HG03469 (cell line): Measurements from ENCODE around the gene MAGI2.
"Not testable (repeated sequence)": the region's sequence is repeated elsewhere in the genome, so short reads cannot be mapped to it uniquely, and the experiment has no call there.

ENCODE experiments used
- ATAC-seq: cut with Tn5 transposase; IDR thresholded peaks from one replicate; pipeline ENCODE4 v1.9.1; 2021; ENCODE audit warnings: mild to moderate bottlenecking, moderate library complexity, moderate number of reproducible peaks; ENCODE audit not compliant: unreplicated experiment

Gene MAGI2

GRCh38 chr7:79452032-79452494 is 1.4 kb downstream of the MAGI2 start:
- ATAC-seq = no peak

DNA sequence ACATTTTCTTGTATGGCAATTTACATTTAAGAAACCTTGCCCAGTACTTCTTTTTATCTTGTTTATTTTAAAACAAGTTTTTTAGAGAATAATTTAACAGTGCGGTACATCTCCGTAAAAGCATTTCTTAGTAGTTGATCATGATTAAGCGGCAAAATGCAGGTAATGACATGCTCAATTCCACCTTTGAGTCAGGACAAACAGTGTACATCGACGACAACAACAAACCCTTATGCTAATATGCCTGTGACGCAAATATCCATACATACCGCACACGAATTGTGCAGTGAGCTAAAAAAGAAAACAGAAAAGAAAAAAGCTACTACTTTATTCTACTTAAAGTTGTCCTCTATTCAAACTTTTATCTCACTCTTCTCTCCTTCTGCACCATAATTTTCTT is 1.9 kb downstream of the MAGI2 start:
- ATAC-seq = no peak

DNA sequence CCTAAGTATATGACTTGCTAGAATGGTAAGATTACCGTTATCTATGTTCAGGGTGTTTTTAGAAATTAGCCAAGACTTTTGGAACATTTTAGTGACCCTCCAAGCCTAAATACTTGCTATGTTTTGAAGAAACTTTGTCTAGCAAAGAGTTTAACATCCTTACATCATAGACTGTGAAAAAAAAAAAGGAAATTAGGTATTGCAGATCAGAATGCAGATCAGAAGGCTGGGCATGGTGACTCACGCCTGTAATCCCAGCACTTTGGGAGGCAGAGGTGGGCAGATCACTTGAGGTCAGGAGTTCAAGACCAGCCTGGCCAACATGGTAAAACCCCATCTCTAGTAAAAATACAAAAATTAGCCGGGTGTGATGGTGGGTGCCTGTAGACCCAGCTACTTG is 10.7 kb downstream of the MAGI2 start:
- not testable (repeated sequence) for ATAC-seq

DNA sequence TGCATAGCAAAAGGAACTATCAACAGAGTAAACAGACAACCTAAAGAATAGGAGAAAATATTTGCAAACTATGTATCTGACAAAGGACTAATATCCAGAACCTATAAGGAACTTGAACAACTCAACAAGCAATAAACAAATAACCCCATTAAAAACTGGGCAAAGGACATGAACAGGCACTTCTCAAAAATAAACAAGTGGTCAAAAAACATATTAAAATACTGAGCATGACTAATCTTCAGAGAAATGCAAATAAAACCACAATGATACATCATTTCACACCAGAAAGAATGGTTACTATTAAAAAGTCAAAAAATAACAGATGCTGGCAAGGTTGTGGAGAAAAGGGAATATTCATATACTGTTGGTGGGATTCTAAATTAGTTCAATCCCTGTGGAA is 17.1 kb downstream of the MAGI2 start:
- no peak for ATAC-seq

DNA sequence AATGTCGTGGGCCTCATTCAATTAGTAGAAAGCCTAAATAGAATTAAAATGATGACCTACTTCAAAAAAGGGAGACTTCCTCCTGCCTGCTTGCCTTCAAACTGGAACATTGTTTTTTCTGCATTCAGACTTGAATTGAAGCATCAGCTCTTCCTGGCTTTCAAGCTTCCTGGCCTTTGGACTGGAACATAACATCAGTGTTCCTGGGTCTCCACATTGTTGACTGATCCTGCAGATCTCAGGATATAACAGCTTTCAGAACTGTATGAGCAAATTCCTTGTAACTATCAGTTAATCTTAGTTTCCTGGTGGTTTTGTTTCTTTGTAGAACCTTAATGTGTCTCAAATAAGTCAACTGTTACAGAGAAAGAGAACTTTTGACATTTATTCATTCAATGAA is 18.6 kb downstream of the MAGI2 start:
- no peak for ATAC-seq

DNA sequence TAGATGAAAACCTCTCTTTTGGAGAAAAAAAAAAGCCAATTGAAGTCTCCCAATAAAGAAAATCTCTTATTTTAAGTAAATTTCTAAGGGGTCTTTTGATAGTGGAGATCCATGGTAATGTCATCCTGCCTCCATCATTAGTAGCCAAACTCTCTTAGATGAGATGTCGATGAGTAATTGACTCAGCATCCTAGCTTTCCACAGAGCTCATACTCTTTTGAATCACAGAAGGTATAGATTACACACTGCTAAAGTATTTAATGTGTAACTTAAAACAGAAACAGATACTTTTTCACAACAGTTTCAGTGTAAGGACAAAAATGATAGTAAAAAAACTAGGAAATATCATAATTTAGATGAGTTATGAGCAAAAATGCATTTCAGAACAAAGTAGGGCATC is 19.4 kb downstream of the MAGI2 start:
- no peak for ATAC-seq

DNA sequence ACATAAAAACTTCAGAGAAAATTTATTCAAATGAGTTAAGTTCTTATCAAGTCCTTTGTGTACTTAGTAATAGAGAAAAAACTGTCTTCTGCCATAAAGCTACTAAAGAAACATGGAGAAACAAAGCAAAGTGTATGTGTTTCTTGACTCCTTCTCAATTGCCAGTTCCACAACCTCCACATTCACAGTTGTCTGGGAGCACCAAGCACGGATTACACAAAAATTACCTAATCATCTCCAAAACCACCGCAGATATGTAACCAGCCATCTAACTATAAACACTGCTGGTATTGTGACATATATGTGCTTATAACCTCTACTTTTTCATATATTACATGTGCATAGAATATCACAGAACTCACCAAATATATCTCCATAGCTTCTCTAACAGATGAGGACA is 23.1 kb downstream of the MAGI2 start:
- ATAC-seq = no peak

- no peak for ATAC-seq
Measured at GRCh38 chr7:79425665-79426064, 27.8 kb downstream of the MAGI2 start.

DNA sequence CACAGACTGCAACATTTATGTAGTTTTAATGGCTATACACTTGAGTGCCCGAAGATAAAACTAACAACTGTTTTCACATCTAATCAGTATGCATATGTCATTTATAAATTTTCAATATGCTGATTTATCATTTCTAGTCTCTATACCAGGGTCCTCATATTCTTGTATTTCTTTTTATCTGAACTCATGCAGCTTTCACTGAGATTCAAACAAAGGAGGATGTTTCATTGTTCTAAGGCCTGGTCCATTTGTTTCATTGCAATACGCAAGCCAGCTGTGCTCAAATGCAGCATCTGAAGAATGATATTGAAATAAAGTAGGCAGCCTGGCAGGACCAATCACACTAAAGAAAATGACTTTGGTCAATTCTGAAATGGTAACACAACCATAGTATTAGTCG is 31.7 kb downstream of the MAGI2 start:
- no peak for ATAC-seq

DNA sequence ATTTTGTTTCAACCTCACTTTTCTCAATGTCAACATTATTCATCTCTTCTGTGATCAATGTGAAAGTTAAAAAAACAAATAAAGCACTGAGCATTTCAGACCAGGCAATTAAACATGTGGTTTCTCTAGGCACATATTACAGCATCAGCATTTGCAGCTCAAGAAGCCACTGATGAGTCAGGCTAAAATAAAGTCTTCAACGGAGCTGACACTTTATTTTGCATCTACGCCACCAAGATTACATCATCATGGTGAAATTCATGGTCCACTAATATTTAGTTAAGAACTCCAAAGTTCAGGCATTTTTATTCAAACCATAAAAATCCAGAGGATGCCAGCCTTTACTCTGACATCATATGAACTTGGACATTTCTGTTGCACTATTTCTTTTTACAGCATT is 33.0 kb downstream of the MAGI2 start:
- ATAC-seq = no peak

DNA sequence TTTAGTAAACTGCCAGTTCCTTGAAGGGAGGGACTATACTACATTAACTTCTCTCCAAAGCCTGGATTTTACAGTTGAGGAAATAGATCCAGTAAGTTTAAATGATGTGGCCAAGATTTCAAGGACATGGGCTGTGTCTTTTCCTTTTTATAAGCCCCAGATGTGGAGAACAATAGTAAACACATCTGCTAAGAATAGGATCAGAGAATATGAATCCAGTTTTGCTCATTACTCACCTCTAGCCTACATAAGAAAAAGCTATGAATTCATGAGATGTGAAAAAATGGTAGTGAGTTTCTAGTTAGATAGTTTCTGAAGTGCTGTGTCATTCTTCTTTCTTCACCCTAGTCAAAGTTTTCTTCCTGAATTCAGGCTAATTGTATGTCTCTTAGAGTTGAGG is 38.6 kb downstream of the MAGI2 start:
- ATAC-seq = no peak

DNA sequence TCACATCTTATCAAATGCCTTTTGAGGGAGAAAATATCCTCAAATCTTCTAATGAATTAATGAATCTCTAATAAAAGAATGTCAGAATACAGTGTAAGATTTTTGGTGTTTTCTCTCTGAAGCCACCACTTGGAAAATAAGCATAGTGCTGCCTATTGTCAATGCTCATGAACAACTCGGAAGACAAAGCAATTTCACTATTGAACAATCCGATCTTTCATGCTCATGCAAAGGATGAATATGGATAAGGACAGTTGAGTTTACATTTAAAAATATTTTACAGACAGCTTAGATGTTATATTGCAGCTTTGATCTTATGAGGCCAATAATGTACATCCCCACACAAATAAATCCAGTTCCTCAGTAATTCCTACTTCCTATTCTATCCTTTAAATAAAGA is 40.6 kb downstream of the MAGI2 start:
- no peak for ATAC-seq

DNA sequence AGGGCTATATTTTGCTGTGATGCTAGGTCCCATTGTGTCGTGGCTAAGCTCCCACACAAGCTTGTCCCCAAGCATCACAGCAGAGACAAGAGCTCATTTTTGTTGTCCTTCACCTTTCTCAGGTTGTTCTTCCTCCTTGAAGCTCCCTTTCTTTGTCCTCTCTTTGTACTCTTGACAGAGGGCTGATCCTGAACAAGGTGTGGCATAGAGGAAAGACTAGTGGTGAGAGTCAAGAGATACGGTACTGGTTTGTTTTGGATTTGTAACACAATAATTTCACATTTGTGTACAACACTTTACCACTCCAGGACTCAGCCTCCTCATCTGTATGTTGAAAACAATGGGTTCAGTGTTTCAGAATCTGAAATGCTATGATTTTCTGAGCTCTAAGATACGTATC is 41.0 kb downstream of the MAGI2 start:
- no peak for ATAC-seq

DNA sequence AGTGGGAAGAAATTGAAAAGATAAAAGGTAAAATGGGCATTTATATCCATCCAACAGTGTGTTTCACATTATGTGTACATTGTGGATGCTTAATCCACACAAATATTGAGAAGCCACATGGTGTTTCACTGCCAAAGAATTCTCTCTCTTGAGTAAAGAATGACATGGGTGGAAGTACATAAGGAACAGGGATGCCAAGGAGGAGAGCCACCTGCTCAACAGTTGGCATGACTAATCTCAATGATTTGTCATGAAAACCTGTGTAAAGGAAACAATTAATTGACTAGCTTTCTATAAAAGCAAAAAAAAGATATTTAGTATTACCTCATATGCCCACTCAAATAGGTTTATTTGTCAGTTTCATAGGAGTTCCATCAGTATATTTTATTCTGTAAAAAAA is 43.1 kb downstream of the MAGI2 start:
- ATAC-seq = no peak

- no peak for ATAC-seq
Measured at GRCh38 chr7:79407351-79407750, 46.1 kb downstream of the MAGI2 start.

DNA sequence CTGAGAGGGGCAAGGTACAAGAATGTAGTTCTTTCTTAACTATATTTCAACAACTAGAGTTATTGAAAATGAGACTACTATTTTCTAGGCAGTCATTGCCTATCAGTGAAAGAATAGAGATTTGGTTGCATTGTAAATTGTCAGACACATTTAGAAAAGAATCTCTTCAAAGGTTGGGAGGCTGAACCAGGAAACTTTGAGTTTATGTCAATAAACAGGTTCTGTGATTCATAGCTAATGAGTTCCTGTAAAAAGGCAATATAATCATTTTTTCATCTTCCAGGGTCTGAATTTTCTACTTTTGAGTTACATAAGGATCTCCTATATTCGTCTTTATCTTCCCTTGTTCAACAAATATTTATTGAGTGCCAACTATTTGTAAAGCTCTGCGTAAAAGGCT is 47.1 kb downstream of the MAGI2 start:
- no peak for ATAC-seq

DNA sequence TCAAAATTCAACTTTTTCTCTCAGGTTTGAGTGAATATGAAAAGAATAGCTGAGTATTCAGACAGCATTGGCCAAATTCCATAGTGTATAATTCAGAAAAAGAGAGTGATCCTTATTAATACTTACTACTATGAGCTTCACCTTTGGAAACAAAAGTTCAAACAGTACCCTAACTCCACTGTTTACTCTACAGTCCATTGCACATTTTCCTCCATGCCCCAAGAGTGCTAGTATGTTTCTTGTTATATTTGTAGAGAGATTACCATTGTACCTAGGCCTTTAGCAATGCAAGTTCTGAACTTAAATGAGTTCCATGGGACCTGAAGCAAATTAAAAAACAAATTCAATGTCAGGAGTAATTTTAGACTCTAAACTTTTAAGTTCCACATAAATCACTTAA is 48.1 kb downstream of the MAGI2 start:
- ATAC-seq = no peak

- ATAC-seq = no peak
Measured at GRCh38 chr7:79403879-79404278, 49.6 kb downstream of the MAGI2 start.

DNA sequence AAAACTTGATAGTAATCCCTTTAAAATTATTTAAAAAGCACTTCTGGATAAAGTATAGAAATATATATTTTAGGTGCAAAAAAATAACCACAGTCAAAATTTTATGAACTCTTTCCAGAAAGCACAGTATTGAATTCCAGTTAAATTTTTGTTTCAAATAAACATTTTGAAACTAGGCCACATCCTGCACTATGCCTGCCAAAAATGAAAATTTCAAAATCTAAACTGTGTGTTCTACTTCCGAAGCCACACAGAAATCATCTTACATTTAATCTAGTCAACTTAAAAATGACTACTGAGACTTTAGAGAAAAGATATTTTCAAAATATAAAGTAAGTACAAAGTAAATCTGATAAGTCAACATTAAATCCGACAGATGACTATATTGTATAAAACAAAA is 50.0 kb downstream of the MAGI2 start:
- no peak for ATAC-seq

- ATAC-seq = no peak
Measured at GRCh38 chr7:79401254-79401653, 52.2 kb downstream of the MAGI2 start.

DNA sequence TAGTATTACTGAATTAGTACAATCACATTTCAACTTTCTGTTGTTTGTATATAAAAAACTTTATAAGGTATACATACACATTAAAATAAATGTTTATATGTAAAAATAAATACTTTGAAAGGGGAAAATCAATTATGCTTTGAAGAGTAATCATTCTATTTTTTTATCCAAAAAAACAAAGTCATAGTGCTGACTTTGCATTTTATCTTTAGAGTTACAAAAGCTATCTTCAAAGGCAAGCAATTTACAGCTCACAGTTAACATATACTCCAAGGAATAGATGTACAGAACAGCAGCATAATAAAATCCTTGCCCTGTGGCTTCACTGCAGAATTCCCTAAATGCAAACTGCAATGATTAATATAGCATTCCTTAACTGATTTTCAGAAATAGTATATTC is 53.2 kb downstream of the MAGI2 start:
- no peak for ATAC-seq

- no peak for ATAC-seq
Measured at GRCh38 chr7:79398138-79398749, 55.2 kb downstream of the MAGI2 start.

- no peak for ATAC-seq
Measured at GRCh38 chr7:79386688-79387422, 66.6 kb downstream of the MAGI2 start.
